Stimulated activated naive B cell treated with anti-CD40 and anti-IgM and Interleukin-4, amounts not matched to agents 10 μg/mL and 1 μg/mL and 100 μg/mL, for 72 hours (primary cell): ENCODE results near the gene VRK3.

Experiments used
- ATAC-seq, 2 donors: fragments of 150-1000 bp; cut with Tn5 transposase; replicated peaks; 2 replicates each; pipeline ENCODE4 v1.10.0; 2021; ENCODE audit warnings: moderate library complexity in 1 of 2
- DNase-seq: peaks from one replicate; pipeline ENCODE4 v3.0.0; 2021
- H3K27ac Mint-ChIP-seq: one replicate; pipeline ENCODE4 v1.8.0; 2022; ENCODE audit warnings: mild to moderate bottlenecking, mixed read lengths
- H3K27me3 Mint-ChIP-seq, 2 donors: one replicate each; pipeline ENCODE4 v1.8.0; 2022; ENCODE audit warnings: mixed read lengths in 2 of 2
- H3K36me3 Mint-ChIP-seq, 2 donors: one replicate each; pipeline ENCODE4 v1.8.0; 2022; ENCODE audit warnings: mixed read lengths in 2 of 2, mild to moderate bottlenecking in 1 of 2
- H3K4me1 Mint-ChIP-seq, 2 donors: one replicate each; pipeline ENCODE4 v1.8.0; 2022; ENCODE audit warnings: mixed read lengths in 2 of 2, mild to moderate bottlenecking in 1 of 2
- H3K4me3 Mint-ChIP-seq, 2 donors: one replicate each; pipeline ENCODE4 v1.8.0; 2022; ENCODE audit warnings: mild to moderate bottlenecking in 2 of 2, mixed read lengths in 2 of 2, moderate library complexity in 1 of 2
- H3K9me3 Mint-ChIP-seq, 2 donors: one replicate each; pipeline ENCODE4 v1.8.0; 2022; ENCODE audit warnings: mixed read lengths in 2 of 2, mild to moderate bottlenecking in 1 of 2

Gene VRK3

GRCh38 chr19:50046649-50047503, 21.7 kb upstream of the VRK3 start:
- Mint-ChIP-seq H3K4me3 (no peak overlapping the region), H3K27me3 (peaks cover 6 to 7% of the 10 kb centered on the region in 2 donors), H3K4me1 (peaks cover 19 to 27% of the 10 kb centered on the region in 2 donors), H3K9me3 (peaks cover 24 to 36% of the 10 kb centered on the region in 2 donors), H3K27ac (no peak overlapping the region), H3K36me3 (peaks cover 65 to 68% of the 10 kb centered on the region in 2 donors)
- ATAC-seq (no peak), DNase-seq (no peak)

- no peak overlapping the region for H3K27ac Mint-ChIP-seq
- no peak overlapping the region for H3K4me3 Mint-ChIP-seq
- no peak for DNase-seq
- ATAC-seq = no peak
- H3K4me1 Mint-ChIP-seq = peaks cover 8 to 16% of the 10 kb centered on the region in 2 donors
- H3K36me3 Mint-ChIP-seq = peaks cover 82 to 87% of the 10 kb centered on the region in 2 donors
- no peaks in the 10 kb centered on the region for H3K27me3 Mint-ChIP-seq
- H3K9me3 Mint-ChIP-seq = peaks cover 24 to 38% of the 10 kb centered on the region in 2 donors
Measured at GRCh38 chr19:50044922-50045321, 19.8 kb upstream of the VRK3 start.

GRCh38 chr19:50043967-50044366, 18.8 kb upstream of the VRK3 start:
- H3K27ac Mint-ChIP-seq = no peak overlapping the region
- peaks cover 24 to 38% of the 10 kb centered on the region in 2 donors for H3K9me3 Mint-ChIP-seq
- peaks cover 4 to 9% of the 10 kb centered on the region in 2 donors for H3K4me1 Mint-ChIP-seq
- ATAC-seq (no peak), DNase-seq (no peak)
- H3K27me3 Mint-ChIP-seq = no peaks in the 10 kb centered on the region
- no peak overlapping the region for H3K4me3 Mint-ChIP-seq
- peaks cover 89 to 97% of the 10 kb centered on the region in 2 donors for H3K36me3 Mint-ChIP-seq

- peaks cover 24 to 35% of the 10 kb centered on the region in 2 donors for H3K9me3 Mint-ChIP-seq
- no peak overlapping the region for H3K27ac Mint-ChIP-seq
- no peak for DNase-seq
- peaks cover 76 to 91% of the 10 kb centered on the region in 2 donors for H3K36me3 Mint-ChIP-seq
- no peaks in the 10 kb centered on the region for H3K27me3 Mint-ChIP-seq
- H3K4me1 Mint-ChIP-seq = peaks cover 4 to 9% of the 10 kb centered on the region in 2 donors
- H3K4me3 Mint-ChIP-seq = no peak overlapping the region
- peak; percentile 63 to 66 for ATAC-seq
Measured at GRCh38 chr19:50042363-50043024, 17.3 kb upstream of the VRK3 start.

- peaks cover 4 to 9% of the 10 kb centered on the region in 2 donors for H3K4me1 Mint-ChIP-seq
- ATAC-seq (no peak), DNase-seq (no peak)
- H3K27ac Mint-ChIP-seq = no peak overlapping the region
- H3K4me3 Mint-ChIP-seq = no peak overlapping the region
- no peaks in the 10 kb centered on the region for H3K27me3 Mint-ChIP-seq
- peaks cover 74 to 89% of the 10 kb centered on the region in 2 donors for H3K36me3 Mint-ChIP-seq
- peaks cover 23 to 34% of the 10 kb centered on the region in 2 donors for H3K9me3 Mint-ChIP-seq
Measured at GRCh38 chr19:50040967-50041366, 15.8 kb upstream of the VRK3 start.

- Mint-ChIP-seq H3K9me3 (peaks cover 18 to 25% of the 10 kb centered on the region in 2 donors), H3K4me3 (no peak overlapping the region), H3K27me3 (no peaks in the 10 kb centered on the region), H3K36me3 (peaks cover 72 to 88% of the 10 kb centered on the region in 2 donors), H3K27ac (peak overlapping the region; percentile 20), H3K4me1 (peaks cover 4 to 9% of the 10 kb centered on the region in 2 donors)
- DNase-seq (no peak), ATAC-seq (no peak)
Measured at GRCh38 chr19:50039968-50040367, 14.8 kb upstream of the VRK3 start.

GRCh38 chr19:50036908-50037307, 11.7 kb upstream of the VRK3 start:
- Mint-ChIP-seq H3K9me3 (peaks cover 0 to 2% of the 10 kb centered on the region in 2 donors), H3K36me3 (peaks cover 65 to 87% of the 10 kb centered on the region in 2 donors), H3K4me3 (no peak overlapping the region), H3K4me1 (peaks cover 3 to 4% of the 10 kb centered on the region in 2 donors), H3K27me3 (no peaks in the 10 kb centered on the region), H3K27ac (no peak overlapping the region)
- DNase-seq = no peak
- ATAC-seq = no peak

GRCh38 chr19:50030937-50031336, 5.8 kb upstream of the VRK3 start:
- DNase-seq = no peak
- H3K4me1 Mint-ChIP-seq = peaks cover 17 to 21% of the 10 kb centered on the region in 2 donors
- peaks cover 52 to 71% of the 10 kb centered on the region in 2 donors for H3K36me3 Mint-ChIP-seq
- peaks cover 1 to 2% of the 10 kb centered on the region in 2 donors for H3K9me3 Mint-ChIP-seq
- H3K27me3 Mint-ChIP-seq = no peaks in the 10 kb centered on the region
- no peak overlapping the region for H3K27ac Mint-ChIP-seq
- no peak for ATAC-seq
- no peak overlapping the region for H3K4me3 Mint-ChIP-seq

- H3K4me1 Mint-ChIP-seq = peaks cover 19 to 24% of the 10 kb centered on the region in 2 donors
- peaks cover 46 to 66% of the 10 kb centered on the region in 2 donors for H3K36me3 Mint-ChIP-seq
- no peak overlapping the region for H3K27ac Mint-ChIP-seq
- H3K27me3 Mint-ChIP-seq = no peaks in the 10 kb centered on the region
- H3K9me3 Mint-ChIP-seq = peaks cover 4% of the 10 kb centered on the region in 2 donors
- ATAC-seq (no peak), DNase-seq (no peak)
- H3K4me3 Mint-ChIP-seq = no peak overlapping the region
Measured at GRCh38 chr19:50030225-50030624, 5.1 kb upstream of the VRK3 start.

- peaks cover 4% of the 10 kb centered on the region in 2 donors for H3K9me3 Mint-ChIP-seq
Measured at GRCh38 chr19:50026550-50026906, 1.4 kb upstream of the VRK3 start.

GRCh38 chr19:50025794-50026549, 800 bp upstream of the VRK3 start, which contains the start of gene ZNF473:
Gene ZNF473 (plus strand): TSS chr19:50026005. CDS start chr19:50031083, 5,078 bp downstream.
- Mint-ChIP-seq H3K36me3 (peaks cover 16 to 35% of the 10 kb centered on the region in 2 donors), H3K9me3 (peaks cover 4% of the 10 kb centered on the region in 2 donors), H3K4me1 (peaks cover 19 to 41% of the 10 kb centered on the region in 2 donors), H3K27me3 (no peaks in the 10 kb centered on the region), H3K4me3 (peak within 1 kb of the TSS; percentile 95 to 99), H3K27ac (peak within 1 kb of the TSS; percentile 99)
- peak; percentile 92 for DNase-seq
- ATAC-seq = peak; percentile 85 to 86

More at GRCh38 chr19:50026550-50026906, 1.4 kb upstream of the VRK3 start:
- DNase-seq (no peak), ATAC-seq (no peak)
- Mint-ChIP-seq H3K36me3 (peaks cover 21 to 39% of the 10 kb centered on the region in 2 donors), H3K4me1 (peaks cover 22 to 41% of the 10 kb centered on the region in 2 donors), H3K27me3 (no peaks in the 10 kb centered on the region), H3K4me3 (peak overlapping the region; percentile 95 to 99), H3K27ac (peak overlapping the region; percentile 99)

- H3K36me3 Mint-ChIP-seq = peaks cover 18 to 31% of the 10 kb centered on the region in 2 donors
- H3K4me1 Mint-ChIP-seq = peaks cover 23 to 47% of the 10 kb centered on the region in 2 donors
- peak overlapping the region; percentile 99 for H3K27ac Mint-ChIP-seq
- peak overlapping the region; percentile 95 to 99 for H3K4me3 Mint-ChIP-seq
- H3K27me3 Mint-ChIP-seq = no peaks in the 10 kb centered on the region
- peaks cover 4% of the 10 kb centered on the region in 2 donors for H3K9me3 Mint-ChIP-seq
- peak in 1 of 2 donors; percentile 0 for ATAC-seq
- no peak for DNase-seq
Measured at GRCh38 chr19:50024719-50025021, 502 bp downstream of the VRK3 start.

- peaks cover 23 to 47% of the 10 kb centered on the region in 2 donors for H3K4me1 Mint-ChIP-seq
- H3K4me3 Mint-ChIP-seq = no peak overlapping the region
- peak overlapping the region; percentile 27 for H3K27ac Mint-ChIP-seq
- H3K9me3 Mint-ChIP-seq = peaks cover 4% of the 10 kb centered on the region in 2 donors
- ATAC-seq (no peak), DNase-seq (no peak)
- no peaks in the 10 kb centered on the region for H3K27me3 Mint-ChIP-seq
- H3K36me3 Mint-ChIP-seq = peaks cover 19 to 27% of the 10 kb centered on the region in 2 donors
Measured at GRCh38 chr19:50022823-50023222, 2.3 kb downstream of the VRK3 start.

GRCh38 chr19:50020481-50020880, 4.7 kb downstream of the VRK3 start:
- peaks cover 0 to 2% of the 10 kb centered on the region in 2 donors for H3K9me3 Mint-ChIP-seq
- no peaks in the 10 kb centered on the region for H3K27me3 Mint-ChIP-seq
- no peak for ATAC-seq
- no peak overlapping the region for H3K4me3 Mint-ChIP-seq
- DNase-seq = no peak
- peaks cover 21 to 24% of the 10 kb centered on the region in 2 donors for H3K36me3 Mint-ChIP-seq
- no peak overlapping the region for H3K27ac Mint-ChIP-seq
- peaks cover 14 to 29% of the 10 kb centered on the region in 2 donors for H3K4me1 Mint-ChIP-seq
